ENCODE measurements around the gene PWP2.
A peak's percentile ranks its signal among the peaks of the same experiment; 100 is the strongest.
"Not testable (repeated sequence)": the region's sequence is repeated elsewhere in the genome, so short reads cannot be mapped to it uniquely, and the experiment has no call there.

PWP2 gene

GRCh38 chr21:44083631-44084291 lies 23.4 kb upstream of the PWP2 start:
- DNase-seq = no peak

- no peak for DNase-seq
These were observed 22.5 kb upstream of the PWP2 start for GRCh38 chr21:44084496-44085241.

GRCh38 chr21:44085491-44086321 lies 21.5 kb upstream of the PWP2 start:
- DNase-seq = no peak

- no peak for DNase-seq
These were observed 20.4 kb upstream of the PWP2 start for GRCh38 chr21:44086636-44087425.

GRCh38 chr21:44087426-44088400 lies 19.5 kb upstream of the PWP2 start:
- peak; percentile 15 to 30 for DNase-seq

- no peak for DNase-seq
These were observed 18.8 kb upstream of the PWP2 start for GRCh38 chr21:44088401-44088780.

- peak; percentile 11 to 13 for DNase-seq
These were observed 17.9 kb upstream of the PWP2 start for GRCh38 chr21:44089001-44089911.

- DNase-seq = no peak
These were observed 16.9 kb upstream of the PWP2 start for GRCh38 chr21:44090325-44090724.

GRCh38 chr21:44092211-44092610 lies 15.0 kb upstream of the PWP2 start:
- DNase-seq = no peak

- no peak for DNase-seq
These were observed 13.4 kb upstream of the PWP2 start for GRCh38 chr21:44093761-44094160.

GRCh38 chr21:44094832-44095231 lies 12.4 kb upstream of the PWP2 start:
- no peak for DNase-seq

- not testable (repeated sequence) for DNase-seq
These were observed 8.7 kb upstream of the PWP2 start for GRCh38 chr21:44098507-44098906.

- DNase-seq = not testable (repeated sequence)
These were observed 8.2 kb upstream of the PWP2 start for GRCh38 chr21:44098964-44099363.

GRCh38 chr21:44107589-44107988 lies 390 bp downstream of the PWP2 start:
- DNase-seq = not testable (repeated sequence)

GRCh38 chr21:44113702-44114371 lies 6.6 kb downstream of the PWP2 start:
- DNase-seq = not testable (repeated sequence)

- DNase-seq = not testable (repeated sequence)
These were observed 14.9 kb downstream of the PWP2 start for GRCh38 chr21:44122131-44122530.

- not testable (repeated sequence) for DNase-seq
These were observed 20.6 kb downstream of the PWP2 start for GRCh38 chr21:44127827-44128226.

GRCh38 chr21:44133715-44134057 lies 26.5 kb downstream of the PWP2 start:
- not testable (repeated sequence) for DNase-seq

- DNase-seq = not testable (repeated sequence)
These were observed 27.5 kb downstream of the PWP2 start for GRCh38 chr21:44134732-44135131.

GRCh38 chr21:44138039-44138438 lies 30.8 kb downstream of the PWP2 start:
- DNase-seq = not testable (repeated sequence)

All from inflammatory macrophage treated with lipopolysaccharide for 1 hour (primary cell).